Mesenteric fat pad (tissue), 1 donor: ENCODE results near the gene RYR3. TPM values are rescaled to one million over a fixed set of nuclear protein-coding genes. Genes with fewer than 3 reads are reported as not detected.

Experiments
- DNase-seq: peaks from one replicate; pipeline ENCODE4 v3.0.0-alpha.2; 2020; ENCODE audit warnings: low spot score
- total RNA-seq: library from RNA; stranded (reverse); fragmentation: NEBNext Ultra II Directional; extraction: Animal tissue kit (Norgen Biotek cat#: 25700); gene quantifications from one replicate; pipeline ENCODE4 v1.2.1, GENCODE V29; 2021
- donor health status: DM: yes; HTN: yes; CAD: no.

The RYR3 gene
- total RNA-seq, 1 donor from 2014 or later, result 0.48 TPM

DNA sequence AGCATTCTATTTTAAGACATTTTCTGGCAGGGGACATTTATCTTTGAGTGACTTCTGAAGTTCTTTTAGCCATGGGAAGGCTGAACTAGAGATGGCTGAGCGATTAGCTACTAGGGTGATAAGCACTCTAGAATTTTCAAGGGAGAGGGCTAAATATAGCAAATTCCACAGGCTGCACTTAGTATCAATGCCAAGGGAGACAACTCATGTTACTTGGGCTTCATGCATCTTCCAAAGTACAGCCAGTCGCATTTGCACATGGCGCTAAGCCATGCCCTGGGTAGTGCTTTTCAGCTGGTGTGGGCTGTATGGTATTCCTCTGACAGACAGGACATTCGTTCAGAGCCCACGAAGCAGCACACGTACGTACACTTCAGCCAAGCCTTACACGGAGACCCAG is 69.6 kb downstream of the RYR3 start:
- no peak for DNase-seq

DNA sequence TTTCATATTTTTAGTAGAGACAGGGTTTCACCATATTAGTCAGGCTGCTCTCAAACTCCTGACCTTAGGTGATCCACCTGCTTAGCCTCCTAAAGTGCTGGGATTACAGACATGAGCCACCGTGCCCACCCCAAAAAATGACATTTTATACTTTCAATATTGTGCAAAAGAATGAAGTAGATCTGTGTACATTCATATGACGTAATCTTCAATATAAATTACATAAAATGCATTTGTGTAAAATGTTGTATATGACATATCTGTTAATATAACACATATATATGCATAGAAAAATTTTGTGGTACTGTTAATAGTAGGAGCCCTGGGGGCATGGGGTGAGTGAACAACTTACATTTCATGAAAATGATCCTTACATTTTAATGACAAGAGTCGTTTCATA is 71.7 kb downstream of the RYR3 start:
- no peak for DNase-seq

- DNase-seq, result no peak
These were observed 73.5 kb downstream of the RYR3 start for GRCh38 chr15:33384307-33384706.

DNA sequence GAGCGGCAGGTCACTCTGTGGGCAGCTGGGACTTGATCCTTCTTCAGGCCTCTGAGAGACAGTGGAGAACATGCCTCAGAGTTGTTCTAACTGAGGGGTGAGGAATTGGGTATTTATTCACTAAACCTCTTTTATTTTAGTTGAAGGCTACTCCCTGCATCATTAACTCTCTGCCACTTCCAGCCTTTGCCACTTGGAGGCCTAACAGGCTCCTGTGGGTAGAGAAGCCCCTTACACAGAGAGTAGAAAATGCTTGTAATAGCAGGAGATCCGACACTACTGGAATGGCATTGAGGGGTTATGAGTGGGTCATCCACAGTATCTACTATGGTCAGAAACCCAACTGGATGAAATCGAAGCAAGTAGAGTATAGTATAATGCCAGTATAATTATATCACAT is 81.7 kb downstream of the RYR3 start:
- no peak for DNase-seq

- DNase-seq, result no peak
These were observed 82.8 kb downstream of the RYR3 start for GRCh38 chr15:33393546-33393945.

DNA sequence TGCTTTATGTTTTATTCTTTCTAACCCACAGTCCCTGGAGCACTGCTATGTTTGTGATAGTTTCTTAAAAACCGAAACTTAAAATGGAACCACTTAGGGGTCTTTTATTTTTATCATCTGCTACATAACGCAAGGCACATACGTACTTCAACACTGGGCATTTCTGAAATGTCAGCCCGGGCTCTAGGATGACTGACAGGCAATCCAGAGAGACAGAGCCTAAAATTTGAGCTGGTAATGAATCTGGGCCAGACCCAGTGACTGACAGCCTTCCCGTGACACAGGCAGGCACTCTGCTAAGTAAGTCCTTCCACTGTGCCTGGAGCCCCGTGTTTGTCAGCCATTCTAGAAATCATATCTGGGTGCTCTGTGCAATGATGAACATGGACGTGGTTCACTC is 84.6 kb downstream of the RYR3 start:
- DNase-seq, result no peak

GRCh38 chr15:33395846-33396245 is 85.1 kb downstream of the RYR3 start:
- DNase-seq, result no peak

DNA sequence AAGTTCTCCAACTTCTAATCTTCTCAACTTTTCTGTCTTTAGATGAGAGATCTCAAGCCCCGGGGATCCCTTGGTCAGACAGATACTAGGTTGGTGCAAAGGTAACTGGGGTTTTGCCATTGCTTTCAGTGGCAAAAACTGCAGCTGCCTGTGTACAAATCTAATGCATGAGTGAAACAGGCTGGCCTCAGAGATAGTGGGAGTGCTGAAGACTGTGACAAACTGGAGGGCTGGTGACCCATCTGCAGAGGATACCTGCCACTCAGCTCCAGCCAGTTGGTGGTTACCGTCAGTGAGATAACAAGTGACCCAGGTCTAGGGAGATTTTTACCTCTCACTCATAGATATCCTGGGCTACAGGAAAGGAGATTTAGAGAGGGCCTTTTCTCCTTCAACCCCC is 85.7 kb downstream of the RYR3 start:
- no peak for DNase-seq

GRCh38 chr15:33398555-33398954 is 87.8 kb downstream of the RYR3 start:
- no peak for DNase-seq

DNA sequence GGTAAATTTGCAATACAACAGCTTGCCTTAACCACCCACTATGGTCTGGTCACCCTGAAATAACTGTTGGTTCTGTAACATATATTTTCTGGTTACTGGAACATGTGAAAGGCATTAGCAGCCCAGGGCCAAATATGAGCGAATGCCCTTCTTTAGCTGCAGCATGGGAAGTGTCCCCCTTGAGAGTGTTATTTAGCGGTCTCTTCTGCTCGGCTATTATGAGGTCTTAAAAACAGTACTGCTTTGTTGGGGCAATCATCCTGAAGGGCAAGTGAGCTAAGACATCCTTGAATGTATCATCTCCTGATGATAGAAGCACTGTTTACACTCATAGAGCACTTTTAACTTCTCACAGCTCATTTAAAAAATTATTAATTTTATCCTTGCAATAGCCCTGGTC is 90.2 kb downstream of the RYR3 start:
- no peak for DNase-seq

GRCh38 chr15:33402600-33402999 is 91.8 kb downstream of the RYR3 start:
- DNase-seq, result no peak

- no peak for DNase-seq
These were observed 94.3 kb downstream of the RYR3 start for GRCh38 chr15:33405096-33405495.

- DNase-seq, result no peak
These were observed 101.1 kb downstream of the RYR3 start for GRCh38 chr15:33411596-33412540.

DNA sequence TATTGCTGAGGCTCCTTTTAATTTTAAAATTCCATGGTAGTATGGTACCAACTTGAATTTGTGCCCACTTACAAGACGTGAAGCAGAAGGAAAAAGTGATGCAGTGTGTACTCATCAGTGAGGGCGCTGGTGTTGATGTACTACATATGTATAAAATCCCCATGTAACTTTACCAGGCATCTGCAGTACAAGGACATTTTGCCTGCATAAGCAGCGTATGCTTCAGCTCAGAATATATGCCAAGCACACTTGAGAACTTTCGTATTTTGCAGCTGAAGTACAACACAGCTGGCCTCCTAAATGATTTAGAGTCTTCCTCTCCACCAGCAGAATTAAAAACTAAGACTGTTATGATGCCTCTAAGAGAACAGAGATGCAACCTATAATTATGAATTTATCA is 108.9 kb downstream of the RYR3 start:
- no peak for DNase-seq

- no peak for DNase-seq
These were observed 113.3 kb downstream of the RYR3 start for GRCh38 chr15:33424025-33424424.

DNA sequence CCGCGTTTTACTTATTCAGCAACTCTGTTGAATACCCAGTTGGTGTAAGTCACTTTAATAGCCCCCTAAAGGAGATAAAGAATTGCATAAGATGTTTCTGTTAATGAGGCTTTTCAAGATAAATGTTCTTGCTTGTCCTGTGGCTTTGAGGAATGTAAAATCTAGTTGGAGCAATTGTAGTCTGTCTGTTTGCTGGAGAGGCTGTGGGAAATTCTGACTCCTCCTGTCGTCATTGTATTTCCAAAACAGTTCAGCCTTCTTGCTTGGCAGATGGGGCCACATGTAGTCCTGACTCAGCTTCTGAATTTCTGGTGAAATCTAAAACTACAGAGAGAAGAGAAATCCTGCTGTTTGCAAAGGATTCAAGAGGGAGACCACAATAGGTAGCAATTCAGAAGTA is 114.4 kb downstream of the RYR3 start:
- DNase-seq, result no peak

DNA sequence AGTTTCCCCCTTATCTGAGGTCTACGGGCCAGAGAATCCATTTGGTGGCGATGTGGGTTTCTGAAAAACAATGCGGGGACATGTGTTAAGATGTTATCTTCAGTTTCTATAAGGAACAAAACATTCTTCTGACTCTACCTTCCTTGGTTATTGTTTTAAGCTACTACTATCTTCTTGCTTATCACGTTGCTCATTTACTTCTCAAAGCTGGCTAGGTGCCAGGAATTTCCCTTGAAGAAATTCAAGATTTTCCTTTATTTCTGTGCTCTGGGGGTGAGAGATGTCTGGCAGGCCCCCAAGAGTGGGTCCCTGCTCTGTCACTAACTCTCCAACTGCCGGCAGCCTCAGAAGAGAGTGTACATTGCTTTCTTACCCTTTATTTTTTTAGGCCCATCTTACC is 119.8 kb downstream of the RYR3 start:
- no peak for DNase-seq

- DNase-seq, result no peak
These were observed 123.1 kb downstream of the RYR3 start for GRCh38 chr15:33433821-33434220.

GRCh38 chr15:33438396-33438795 is 127.6 kb downstream of the RYR3 start:
- no peak for DNase-seq

DNA sequence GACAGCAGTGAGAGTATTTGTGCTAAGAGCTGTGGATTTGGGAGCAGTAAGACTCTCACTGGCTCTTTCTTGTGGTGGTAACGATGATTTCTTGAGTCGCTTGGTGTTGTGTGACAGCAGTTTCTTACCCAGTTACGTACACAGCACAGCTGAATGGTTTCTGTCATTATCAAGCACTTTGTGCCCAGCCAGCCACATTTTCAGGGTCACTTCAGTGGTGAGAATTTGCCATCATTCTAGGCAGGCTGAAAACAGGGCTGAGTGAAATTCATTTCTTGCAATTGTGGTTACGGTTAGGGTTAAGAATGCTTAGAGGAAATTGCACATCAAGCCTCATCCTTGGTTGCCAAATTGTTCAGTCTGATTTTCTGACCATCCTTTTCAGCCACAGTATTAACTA is 130.1 kb downstream of the RYR3 start:
- no peak for DNase-seq

DNA sequence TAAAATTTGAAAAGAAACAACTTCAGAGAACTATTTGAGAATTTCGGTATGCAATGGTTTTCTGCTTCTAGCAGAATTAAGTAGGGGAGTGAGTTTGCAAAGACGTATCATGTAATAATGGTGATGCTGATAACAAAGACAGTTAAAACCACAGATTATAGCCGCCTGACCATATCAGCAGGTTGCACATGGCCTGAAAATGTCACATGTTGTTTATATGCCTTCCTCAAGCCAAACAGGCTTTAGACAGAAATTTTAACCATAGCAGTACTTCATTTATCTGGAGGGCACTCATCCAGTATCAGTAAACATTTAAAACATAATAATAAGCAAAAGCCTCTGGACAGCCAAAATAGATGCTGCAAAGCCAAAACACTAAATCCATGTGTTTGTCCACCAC is 131.7 kb downstream of the RYR3 start:
- no peak for DNase-seq

GRCh38 chr15:33443708-33444107 is 132.9 kb downstream of the RYR3 start:
- no peak for DNase-seq

- no peak for DNase-seq
These were observed 135.2 kb downstream of the RYR3 start for GRCh38 chr15:33445984-33446383.
